Astrocyte (in vitro differentiated cells and primary cell): ENCODE data around the gene PCYT2. TPM values are rescaled to one million over a fixed set of nuclear protein-coding genes. Genes with fewer than 3 reads are reported as not detected.

ENCODE experiments used
- DNase-seq: peaks from one replicate; pipeline ENCODE4 v3.0.0-alpha.2; 2010; ENCODE audit warnings: low read depth
- FAIRE-seq: peaks from 2 replicates; lab custom pipeline; 2011; peaks lifted over from hg19 to GRCh38; lab: Jason Lieb, UNC
- H2AFZ ChIP-seq: 2 replicates; pipeline ENCODE4 v1.6.0; 2012; ENCODE audit warnings: low read depth, low read length, inconsistent platforms
- H3K27ac ChIP-seq: 2 replicates; pipeline ENCODE4 v1.5.1; 2011; ENCODE audit warnings: low read depth, low read length, inconsistent platforms
- H3K27me3 ChIP-seq: 2 replicates; pipeline ENCODE4 v1.6.0; 2011; ENCODE audit warnings: low read length, inconsistent platforms; ENCODE audit not compliant: insufficient read depth
- H3K36me3 ChIP-seq: 2 replicates; pipeline ENCODE4 v1.5.1; 2011; ENCODE audit warnings: low read length, inconsistent platforms; ENCODE audit not compliant: insufficient read depth
- H3K4me1 ChIP-seq: 2 replicates; pipeline ENCODE4 v1.5.1; 2011; ENCODE audit warnings: low read length, inconsistent platforms; ENCODE audit not compliant: insufficient read depth
- H3K4me2 ChIP-seq: 2 replicates; pipeline ENCODE4 v1.6.0; 2012; ENCODE audit warnings: low read length, inconsistent platforms
- H3K4me3 ChIP-seq: 2 replicates; pipeline ENCODE4 v1.5.1; 2011; ENCODE audit warnings: low read depth, mild to moderate bottlenecking, low read length, inconsistent platforms; ENCODE audit not compliant: insufficient read depth
- H3K79me2 ChIP-seq: 2 replicates; pipeline ENCODE4 v1.6.0; 2012; ENCODE audit warnings: mild to moderate bottlenecking, low read length, inconsistent platforms; ENCODE audit not compliant: insufficient read depth
- H3K9ac ChIP-seq: 2 replicates; pipeline ENCODE4 v1.6.0; 2012; ENCODE audit warnings: mild to moderate bottlenecking, low read length, inconsistent platforms
- H3K9me3 ChIP-seq: 2 replicates; pipeline ENCODE4 v1.5.1; 2012; ENCODE audit warnings: low read depth, mild to moderate bottlenecking, low read length, inconsistent platforms; ENCODE audit not compliant: insufficient read depth
- H4K20me1 ChIP-seq: 2 replicates; pipeline ENCODE4 v1.6.0; 2012; ENCODE audit warnings: low read length, inconsistent platforms; ENCODE audit not compliant: insufficient read depth
- H3K27ac Mint-ChIP-seq: one replicate; pipeline ENCODE4 v1.8.0; 2021; ENCODE audit warnings: mild to moderate bottlenecking, mixed read lengths; ENCODE audit not compliant: unreplicated experiment
- H3K27me3 Mint-ChIP-seq: one replicate; pipeline ENCODE4 v1.8.0; 2021; ENCODE audit warnings: low read depth, mixed read lengths; ENCODE audit not compliant: unreplicated experiment
- H3K36me3 Mint-ChIP-seq: one replicate; pipeline ENCODE4 v1.8.0; 2021; ENCODE audit warnings: low read depth, mixed read lengths; ENCODE audit not compliant: unreplicated experiment
- H3K4me1 Mint-ChIP-seq: one replicate; pipeline ENCODE4 v1.8.0; 2021; ENCODE audit warnings: low read depth, mixed read lengths; ENCODE audit not compliant: unreplicated experiment
- H3K4me3 Mint-ChIP-seq: one replicate; pipeline ENCODE4 v1.8.0; 2021; ENCODE audit warnings: mild to moderate bottlenecking, moderate library complexity, mixed read lengths; ENCODE audit not compliant: unreplicated experiment
- H3K9me3 Mint-ChIP-seq: one replicate; pipeline ENCODE4 v1.8.0; 2021; ENCODE audit warnings: mild to moderate bottlenecking, mixed read lengths; ENCODE audit not compliant: unreplicated experiment
- EZH2 ChIP-seq: IDR thresholded peaks from 2 replicates; pipeline ENCODE4 v1.6.1; 2012; ENCODE audit warnings: mild to moderate bottlenecking, low read length, inconsistent platforms; ENCODE audit not compliant: insufficient read depth
- total RNA-seq: library from RNA; stranded (reverse); gene quantifications from 2 replicates; pipeline ENCODE4 v1.2.1, GENCODE V29; 2021
- TF ChIP-seq, protein P1 (sequence below): IDR thresholded peaks from 2 replicates; pipeline ENCODE4 v1.5.1; 2011; ENCODE audit warnings: low read depth, mild to moderate bottlenecking, inconsistent platforms, low read length, moderate library complexity; ENCODE audit not compliant: insufficient read depth

The PCYT2 gene
- total RNA-seq, 1 donor from 2014 or later, result 31.6 TPM

DNA sequence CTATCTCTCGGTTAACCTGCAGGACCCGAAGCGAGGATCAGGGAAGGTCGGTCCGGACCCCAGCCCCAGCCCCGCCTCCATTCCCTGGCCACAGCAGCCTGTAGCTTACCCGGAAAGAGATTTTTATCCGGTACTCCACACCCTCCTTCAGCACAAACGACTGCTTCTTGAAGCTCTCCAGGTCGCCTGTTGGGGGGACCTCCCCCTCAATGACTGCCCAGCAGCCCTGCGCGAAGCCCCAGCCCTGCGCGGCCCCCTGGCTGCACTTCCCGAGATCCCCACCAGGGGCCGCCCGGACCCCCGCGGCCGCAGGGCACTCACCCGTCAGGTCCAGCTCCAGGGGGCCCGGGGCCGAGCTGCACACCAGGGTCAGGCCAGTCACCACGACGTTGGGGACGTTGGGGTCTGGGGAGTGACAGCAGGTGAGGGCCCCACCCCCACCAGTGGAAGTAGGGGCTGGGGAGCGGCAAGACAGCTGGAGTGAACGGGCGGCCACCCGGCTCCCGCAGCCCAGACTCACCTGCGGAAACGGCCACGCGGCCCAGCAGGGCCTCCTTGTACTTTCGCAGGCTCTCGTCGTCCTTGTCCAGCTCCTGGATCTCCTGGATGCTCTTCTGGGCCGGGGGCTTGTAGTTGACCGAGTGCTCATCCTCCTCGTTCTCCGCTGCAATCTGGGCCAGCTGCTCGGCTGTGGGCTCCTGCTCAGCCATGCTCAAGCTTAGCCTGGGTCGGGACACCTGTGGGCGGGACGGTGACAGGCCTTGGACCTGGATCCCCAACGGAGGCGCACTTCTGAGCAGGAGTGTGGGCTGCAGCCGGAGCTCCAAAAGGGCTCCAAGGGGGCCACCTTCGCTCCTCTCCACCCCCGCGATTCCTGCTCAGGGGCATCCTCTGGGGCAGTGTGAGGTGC is 41.7 kb downstream of the PCYT2 start:
- H3K27me3 Mint-ChIP-seq, result no peaks in the 10 kb centered on the region
- H3K4me2 ChIP-seq, result peak overlapping the region; percentile 99
- peaks cover 59% of the 10 kb centered on the region for H4K20me1 ChIP-seq
- H3K9ac ChIP-seq, result peak overlapping the region; percentile 96
- peaks cover 5% of the 10 kb centered on the region for H3K36me3 Mint-ChIP-seq
- H3K4me3 Mint-ChIP-seq, result peak overlapping the region; percentile 88
- peaks cover 37% of the 10 kb centered on the region for H3K4me1 ChIP-seq
- H3K27ac ChIP-seq, result peak overlapping the region; percentile 90
- H2AFZ ChIP-seq, result no peak overlapping the region
- peaks cover 19% of the 10 kb centered on the region for H3K4me1 Mint-ChIP-seq
- no peaks in the 10 kb centered on the region for H3K9me3 ChIP-seq
- TF ChIP-seq, protein P1, sequence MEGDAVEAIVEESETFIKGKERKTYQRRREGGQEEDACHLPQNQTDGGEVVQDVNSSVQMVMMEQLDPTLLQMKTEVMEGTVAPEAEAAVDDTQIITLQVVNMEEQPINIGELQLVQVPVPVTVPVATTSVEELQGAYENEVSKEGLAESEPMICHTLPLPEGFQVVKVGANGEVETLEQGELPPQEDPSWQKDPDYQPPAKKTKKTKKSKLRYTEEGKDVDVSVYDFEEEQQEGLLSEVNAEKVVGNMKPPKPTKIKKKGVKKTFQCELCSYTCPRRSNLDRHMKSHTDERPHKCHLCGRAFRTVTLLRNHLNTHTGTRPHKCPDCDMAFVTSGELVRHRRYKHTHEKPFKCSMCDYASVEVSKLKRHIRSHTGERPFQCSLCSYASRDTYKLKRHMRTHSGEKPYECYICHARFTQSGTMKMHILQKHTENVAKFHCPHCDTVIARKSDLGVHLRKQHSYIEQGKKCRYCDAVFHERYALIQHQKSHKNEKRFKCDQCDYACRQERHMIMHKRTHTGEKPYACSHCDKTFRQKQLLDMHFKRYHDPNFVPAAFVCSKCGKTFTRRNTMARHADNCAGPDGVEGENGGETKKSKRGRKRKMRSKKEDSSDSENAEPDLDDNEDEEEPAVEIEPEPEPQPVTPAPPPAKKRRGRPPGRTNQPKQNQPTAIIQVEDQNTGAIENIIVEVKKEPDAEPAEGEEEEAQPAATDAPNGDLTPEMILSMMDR, result peak; percentile 33
- no peak for TF ChIP-seq EZH2
- H3K79me2 ChIP-seq, result peaks cover 60% of the 10 kb centered on the region
- H3K36me3 ChIP-seq, result peaks cover 5% of the 10 kb centered on the region
- peak overlapping the region; percentile 92 for H3K4me3 ChIP-seq
- no peak for FAIRE-seq
- no peaks in the 10 kb centered on the region for H3K9me3 Mint-ChIP-seq
- DNase-seq, result no peak
- no peaks in the 10 kb centered on the region for H3K27me3 ChIP-seq
- peak overlapping the region; percentile 97 for H3K27ac Mint-ChIP-seq

DNA sequence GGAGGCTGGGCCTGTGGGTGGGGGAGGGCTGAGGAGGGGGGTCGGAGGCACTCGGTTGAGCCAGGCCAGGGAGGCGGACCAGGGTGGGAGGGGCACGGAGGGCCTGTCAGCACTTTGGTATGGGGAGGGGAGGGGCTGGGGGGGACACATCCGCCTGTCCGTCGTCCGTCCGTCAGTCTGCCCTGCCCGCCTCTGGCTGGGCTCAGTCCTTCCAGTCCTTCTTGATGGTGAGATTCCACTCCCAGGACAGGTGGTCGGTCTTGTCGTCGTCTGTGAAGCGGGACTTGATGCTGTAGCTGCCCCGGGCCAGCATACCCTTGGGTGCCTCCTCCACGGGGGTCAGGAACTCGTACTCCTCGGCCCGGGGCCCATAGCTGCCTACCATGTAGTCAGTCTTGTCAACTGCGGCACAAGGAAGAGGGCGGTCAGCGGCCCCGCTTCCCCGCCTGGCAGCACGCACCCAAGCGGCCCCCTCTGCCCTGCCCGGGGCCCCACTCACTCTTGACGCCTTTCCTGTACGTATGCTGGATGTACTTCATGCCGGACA is 42.5 kb downstream of the PCYT2 start:
- no peak for FAIRE-seq
- Histone ChIP-seq H3K36me3 (peaks cover 5% of the 10 kb centered on the region), H3K27me3 (no peaks in the 10 kb centered on the region), H3K4me1 (peaks cover 37% of the 10 kb centered on the region), H2AFZ (no peak overlapping the region), H3K9me3 (no peaks in the 10 kb centered on the region), H4K20me1 (peaks cover 66% of the 10 kb centered on the region), H3K9ac (peak overlapping the region; percentile 96), H3K4me2 (peak overlapping the region; percentile 99), H3K27ac (peak overlapping the region; percentile 90), H3K4me3 (peak overlapping the region; percentile 92), H3K79me2 (peaks cover 67% of the 10 kb centered on the region)
- Mint-ChIP-seq H3K9me3 (no peaks in the 10 kb centered on the region), H3K4me1 (peaks cover 19% of the 10 kb centered on the region), H3K27ac (peak overlapping the region; percentile 87), H3K27me3 (no peaks in the 10 kb centered on the region), H3K4me3 (peak overlapping the region; percentile 76), H3K36me3 (peaks cover 5% of the 10 kb centered on the region)
- no peak for TF ChIP-seq EZH2
- TF ChIP-seq, protein P1, result no peak
- DNase-seq, result peak; percentile 81
